GM19452 (cell line): ENCODE results near the gene DNMBP.
"Not testable (repeated sequence)": the region's sequence is repeated elsewhere in the genome, so short reads cannot be mapped to it uniquely, and the experiment has no call there.

Source experiments
- ATAC-seq: cut with Tn5 transposase; IDR thresholded peaks from one replicate; pipeline ENCODE4 v1.9.1; 2021; ENCODE audit not compliant: unreplicated experiment

Gene DNMBP

DNA sequence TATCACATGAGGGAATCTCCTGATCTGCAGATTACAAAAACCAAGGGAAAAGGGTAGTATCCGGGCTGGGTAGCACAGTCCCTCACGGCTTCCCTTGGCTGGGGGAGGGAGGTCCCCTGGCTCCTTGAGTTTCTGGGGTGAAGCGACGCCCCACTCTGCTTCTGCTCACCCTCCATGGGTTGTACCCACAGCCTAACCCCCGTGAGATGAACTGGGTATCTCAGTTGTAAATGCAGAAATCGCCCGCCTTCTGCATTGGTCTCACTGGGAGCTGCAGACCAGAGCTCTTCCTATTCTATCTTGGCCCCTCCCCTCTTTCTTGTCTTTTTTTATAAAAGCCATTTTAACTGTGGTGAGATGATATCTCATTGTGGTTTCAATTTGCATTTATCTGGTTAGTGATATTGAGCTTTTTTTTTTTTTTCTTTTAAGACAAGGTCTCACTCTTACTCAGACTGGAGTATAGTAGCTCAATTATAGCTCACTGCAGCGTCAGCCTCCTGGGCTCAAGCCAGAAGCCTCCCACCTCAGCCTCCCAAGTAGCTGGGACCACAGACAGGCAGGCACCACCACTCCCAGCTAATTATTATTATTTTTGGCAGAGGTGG lies 139.5 kb downstream of the DNMBP start:
- no peak for ATAC-seq

- ATAC-seq, result no peak
Observed at GRCh38 chr10:99869581-99870122, 140.1 kb downstream of the DNMBP start.

DNA sequence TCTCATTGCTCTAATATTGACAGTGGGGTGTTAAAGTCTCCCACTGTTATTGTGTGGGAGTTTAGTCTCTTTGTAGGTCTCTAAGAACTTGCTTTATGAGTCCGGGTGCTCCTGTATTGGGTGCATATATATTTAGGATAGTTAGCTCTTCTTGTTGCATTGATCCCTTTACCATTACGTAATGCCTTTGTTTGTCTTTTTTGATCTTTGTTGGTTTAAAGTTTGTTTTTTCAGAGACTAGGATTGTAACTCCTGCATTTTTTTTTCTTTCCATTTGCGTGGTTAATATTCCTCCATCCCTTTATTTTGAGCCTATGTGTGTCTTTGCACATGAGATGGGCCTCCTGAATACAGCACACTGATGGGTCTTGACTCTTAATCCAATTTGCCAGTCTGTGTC lies 142.5 kb downstream of the DNMBP start:
- not testable (repeated sequence) for ATAC-seq

DNA sequence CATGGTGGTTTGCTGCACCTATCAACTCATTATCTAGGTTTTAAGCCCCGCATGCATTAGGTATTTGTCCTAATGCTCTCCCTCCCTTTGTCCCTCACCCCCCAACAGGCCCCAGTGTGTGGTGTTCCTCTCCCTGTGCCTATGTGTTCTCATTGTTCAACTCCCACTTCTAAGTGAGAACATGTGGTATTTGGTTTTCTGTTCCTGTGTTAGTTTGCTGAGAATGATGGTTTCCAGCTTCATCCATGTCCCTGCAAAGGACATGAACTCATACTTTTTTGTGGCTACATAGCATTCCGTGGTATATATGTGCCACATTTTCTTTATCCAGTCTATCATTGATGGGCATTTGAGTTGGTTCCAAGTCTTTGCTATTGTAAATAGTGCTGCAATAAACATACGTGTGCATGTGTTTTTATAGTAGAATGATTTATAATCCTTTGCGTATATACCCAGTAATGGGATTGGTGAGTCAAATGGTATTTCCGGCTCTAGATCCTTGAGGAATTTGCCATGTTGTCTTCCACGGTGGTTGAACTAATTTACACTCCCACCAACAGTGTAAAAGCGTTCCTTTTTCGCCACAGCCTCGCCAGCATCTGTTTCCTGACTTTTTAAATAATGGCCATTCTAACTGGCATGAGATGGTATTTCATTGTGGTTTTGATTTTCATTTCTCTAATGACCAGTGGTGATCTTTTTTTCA lies 146.1 kb downstream of the DNMBP start:
- ATAC-seq, result not testable (repeated sequence)

DNA sequence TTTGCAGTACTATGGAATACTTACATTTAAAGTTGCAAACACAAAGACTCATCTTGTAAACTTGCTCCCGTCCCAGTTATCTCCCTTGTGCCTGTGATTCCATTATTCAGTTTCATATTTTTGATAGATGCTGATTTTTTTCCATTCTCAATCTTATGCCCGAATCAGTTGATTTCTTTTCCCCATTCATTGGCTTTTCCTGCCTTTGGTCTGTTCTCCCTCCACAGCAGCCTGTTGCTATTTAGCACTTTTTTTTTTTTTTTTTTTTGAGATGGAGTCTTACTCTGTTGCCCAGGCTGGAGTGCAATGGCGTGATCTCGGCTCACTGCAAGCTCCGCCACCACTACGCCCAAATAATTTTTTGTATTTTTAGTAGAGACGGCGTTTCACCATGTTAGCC lies 149.3 kb downstream of the DNMBP start:
- no peak for ATAC-seq

DNA sequence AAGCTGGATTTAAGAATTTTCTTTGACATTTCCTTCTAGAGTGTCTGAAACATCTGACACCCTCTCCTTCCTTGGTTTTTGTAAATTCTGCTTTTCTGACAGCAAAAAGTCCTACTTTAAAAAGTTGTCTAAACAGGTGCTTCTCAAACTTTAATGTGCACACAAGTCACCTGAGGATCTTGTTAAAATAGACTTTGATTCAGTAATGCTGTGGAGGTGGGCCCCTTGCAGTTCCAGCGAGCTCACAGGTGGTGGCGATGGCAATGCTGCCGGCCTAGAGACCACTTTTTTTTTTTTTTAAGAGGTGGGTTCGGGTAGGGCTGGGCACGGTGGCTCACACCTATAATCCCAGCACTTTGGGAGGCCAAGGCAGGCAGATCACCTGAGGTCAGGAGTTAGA lies 150.2 kb downstream of the DNMBP start:
- ATAC-seq, result no peak

GRCh38 chr10:99858849-99859248 lies 150.9 kb downstream of the DNMBP start:
- ATAC-seq, result no peak

DNA sequence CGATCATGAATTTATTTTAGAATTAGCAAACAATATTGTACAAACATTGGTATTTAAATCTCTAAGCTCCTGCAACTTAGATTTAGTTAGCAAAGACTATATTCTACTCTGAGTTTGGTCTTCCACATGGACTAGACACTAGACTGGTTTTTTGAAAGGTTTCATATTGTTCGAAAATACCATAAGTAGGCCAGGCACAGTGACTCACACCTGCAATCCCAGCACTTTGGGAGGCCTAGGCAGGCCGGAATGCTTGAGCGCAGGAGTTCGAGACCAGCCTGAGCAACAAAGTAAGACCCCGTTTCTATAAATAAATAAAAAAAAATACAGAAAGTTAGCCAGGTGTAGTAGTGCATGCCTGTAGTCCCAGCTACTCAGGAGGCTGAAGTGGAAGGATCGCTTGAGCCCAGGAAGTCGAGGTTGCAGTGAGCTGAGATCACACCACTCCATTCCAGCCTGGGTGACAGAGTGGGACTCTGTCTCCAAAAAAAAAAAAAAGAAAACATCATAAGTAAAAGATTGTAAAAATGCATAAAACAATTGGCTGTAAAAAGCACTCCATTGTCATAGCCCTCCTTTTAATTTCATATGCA lies 154.2 kb downstream of the DNMBP start:
- no peak for ATAC-seq

GRCh38 chr10:99854860-99855259 lies 154.9 kb downstream of the DNMBP start:
- ATAC-seq, result no peak

GRCh38 chr10:99853655-99854054 lies 156.1 kb downstream of the DNMBP start:
- ATAC-seq, result no peak

GRCh38 chr10:99852481-99853213 lies 157.1 kb downstream of the DNMBP start:
- ATAC-seq, result no peak

GRCh38 chr10:99851825-99852224 lies 157.9 kb downstream of the DNMBP start:
- no peak for ATAC-seq

GRCh38 chr10:99850767-99851340 lies 158.9 kb downstream of the DNMBP start:
- no peak for ATAC-seq

GRCh38 chr10:99850021-99850766 lies 159.6 kb downstream of the DNMBP start:
- ATAC-seq, result no peak

DNA sequence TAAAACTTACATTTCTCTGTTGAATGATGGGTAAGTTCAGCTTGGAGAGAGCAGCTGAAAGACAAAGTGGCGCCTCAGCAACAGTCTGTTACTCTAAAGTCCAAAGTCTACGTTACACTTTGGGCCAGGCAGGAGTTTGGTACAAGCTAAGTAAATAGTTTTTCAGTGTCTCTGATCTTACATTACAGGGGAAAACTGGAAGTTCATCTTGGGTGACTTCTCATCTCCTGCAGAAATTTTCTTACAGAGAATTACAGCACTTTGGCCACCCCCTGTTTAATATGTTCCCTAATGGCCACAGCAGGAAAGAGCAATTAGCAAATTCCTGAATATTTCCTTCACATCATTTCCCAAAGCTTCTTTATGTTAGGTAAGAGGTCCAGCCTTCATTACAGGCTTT lies 160.2 kb downstream of the DNMBP start:
- ATAC-seq, result no peak

DNA sequence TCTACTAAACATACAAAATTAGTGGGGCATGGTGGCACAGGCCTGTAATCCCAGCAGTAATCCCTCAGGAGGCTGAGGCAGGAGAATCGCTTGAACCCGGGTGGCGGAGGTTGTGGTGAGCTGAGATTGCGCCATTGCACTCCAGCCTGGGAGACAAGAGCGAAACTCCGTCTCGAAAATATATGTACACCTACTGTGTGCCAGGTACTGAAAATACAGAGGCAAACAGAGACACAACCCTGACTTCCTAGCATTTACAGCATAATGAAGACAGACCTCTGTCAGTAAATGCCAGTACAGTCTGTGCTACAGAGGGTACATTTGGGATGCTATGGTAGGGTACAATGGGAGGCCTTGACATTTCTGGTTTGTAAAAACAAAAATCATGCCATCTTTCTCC lies 160.7 kb downstream of the DNMBP start:
- no peak for ATAC-seq

DNA sequence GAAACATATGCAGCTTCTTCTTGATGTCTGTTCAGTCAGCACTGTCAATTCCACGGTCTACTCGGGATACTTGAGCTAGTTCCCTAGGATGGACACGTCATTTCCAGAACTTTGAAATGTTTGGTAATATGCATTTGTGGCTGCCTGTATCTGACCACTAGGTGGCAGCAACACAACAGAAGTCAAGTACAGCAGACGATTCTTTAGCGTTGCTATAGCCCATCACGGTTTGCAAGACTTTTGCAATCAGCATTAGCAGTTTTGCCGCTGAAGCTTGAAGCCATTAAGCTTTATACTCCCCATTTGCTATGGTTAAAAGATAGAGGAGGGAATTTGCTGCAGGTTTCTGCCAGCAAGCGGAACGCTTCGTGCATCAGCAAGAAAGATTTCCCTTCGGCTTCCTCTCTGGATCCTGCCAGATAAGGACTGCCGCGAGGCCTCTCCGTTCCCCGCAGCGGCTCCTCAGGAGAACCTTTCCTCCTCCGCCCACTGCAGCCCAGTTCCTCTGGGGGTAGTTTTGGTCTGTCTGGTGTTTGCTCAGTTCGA lies 163.8 kb downstream of the DNMBP start:
- peak; percentile 79 for ATAC-seq

DNA sequence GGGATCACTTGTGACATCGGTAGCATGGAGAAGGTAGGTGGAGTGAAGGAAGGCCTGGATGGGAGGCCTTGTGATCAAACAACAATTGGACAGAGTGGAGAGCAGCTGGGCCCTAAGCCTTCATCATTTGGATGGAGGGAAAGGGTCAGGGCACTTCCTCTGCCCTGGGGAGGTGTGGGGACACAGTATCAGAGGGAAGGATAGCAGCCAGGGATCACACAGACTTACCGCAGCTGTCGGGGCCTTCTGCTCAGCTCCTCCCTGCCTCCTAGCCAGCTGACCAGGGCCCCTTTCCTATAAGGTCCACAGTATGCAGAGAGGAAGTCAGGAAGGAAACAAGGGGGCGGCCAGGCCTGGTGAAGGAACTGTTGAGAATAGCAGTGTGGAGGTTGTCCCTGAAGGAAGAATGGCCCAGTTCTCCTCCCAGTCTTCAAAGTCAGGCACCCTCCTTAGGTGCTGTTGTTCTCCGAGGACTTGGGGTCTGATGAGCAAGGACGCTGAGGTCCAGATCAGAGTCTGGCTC lies 165.3 kb downstream of the DNMBP start:
- ATAC-seq, result no peak

DNA sequence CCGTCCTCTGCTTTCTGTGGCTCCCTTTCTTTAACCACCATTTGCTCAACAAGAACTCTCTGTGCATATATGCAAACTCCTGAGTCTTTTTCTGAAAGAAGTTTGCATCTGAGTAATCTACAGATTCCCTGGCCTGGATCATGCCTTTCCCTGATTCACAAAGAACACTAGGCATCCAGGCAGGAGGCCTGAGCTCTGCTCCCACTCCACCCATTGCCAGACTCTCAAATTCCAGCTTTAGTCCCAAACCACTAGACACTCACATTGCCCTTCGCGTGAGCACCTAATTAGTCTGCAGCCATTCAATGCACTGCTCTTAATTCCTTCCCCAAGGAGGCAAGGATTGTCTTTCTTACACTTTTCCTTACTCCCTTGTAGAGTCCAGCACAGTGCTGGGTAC lies 166.4 kb downstream of the DNMBP start:
- no peak for ATAC-seq

GRCh38 chr10:99841746-99842145 lies 168.0 kb downstream of the DNMBP start:
- no peak for ATAC-seq
